Central memory CD4-positive, alpha-beta T cell (primary cell): ENCODE results near the gene LTF.
"Not testable (repeated sequence)": the region's sequence is repeated elsewhere in the genome, so short reads cannot be mapped to it uniquely, and the experiment has no call there.

Experiments used
- DNase-seq: peaks from one replicate; pipeline ENCODE4 v3.0.0; 2022

LTF gene

GRCh38 chr3:46435081-46435726 lies 29.5 kb downstream of the LTF start:
- no peak for DNase-seq

DNA sequence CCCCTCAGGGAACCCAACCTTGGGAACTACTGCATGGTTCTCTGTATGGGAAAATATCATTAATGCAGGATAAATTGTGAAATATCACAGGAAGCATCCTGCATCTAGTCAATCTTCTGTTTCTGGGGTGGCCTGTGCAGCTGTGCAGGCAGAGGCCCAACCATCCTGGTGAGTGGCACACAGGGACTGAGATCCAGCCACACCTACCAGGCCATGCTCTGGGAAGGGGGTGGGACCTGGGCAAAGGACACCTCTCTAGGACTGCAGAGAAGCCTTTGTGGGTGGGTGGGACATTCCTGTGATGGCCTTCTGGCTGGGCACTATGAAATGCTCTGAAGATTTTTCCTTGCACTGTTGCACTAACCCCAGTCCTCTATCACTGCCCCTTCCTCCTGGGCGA lies 30.9 kb downstream of the LTF start:
- no peak for DNase-seq

DNA sequence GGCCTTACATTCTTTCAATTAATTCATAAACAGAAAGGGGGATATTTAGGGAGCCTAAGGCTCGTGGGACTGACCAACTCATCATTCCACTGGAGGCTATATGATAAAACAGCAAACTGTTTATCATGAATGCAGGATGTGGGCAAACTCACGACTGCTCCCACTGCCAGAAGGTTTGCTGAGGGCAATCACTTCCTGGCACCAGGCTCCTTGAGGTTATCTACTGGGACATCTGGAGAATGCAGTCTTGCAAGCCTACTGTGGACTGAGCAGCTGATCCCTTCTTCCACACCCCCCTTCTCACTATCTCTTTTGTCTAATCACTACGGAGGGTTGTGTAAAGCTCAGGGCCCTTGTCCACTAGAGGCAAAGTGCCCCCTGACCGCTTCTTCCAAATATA lies 31.6 kb downstream of the LTF start:
- DNase-seq, result not testable (repeated sequence)

GRCh38 chr3:46431905-46432304 lies 32.8 kb downstream of the LTF start:
- not testable (repeated sequence) for DNase-seq

DNA sequence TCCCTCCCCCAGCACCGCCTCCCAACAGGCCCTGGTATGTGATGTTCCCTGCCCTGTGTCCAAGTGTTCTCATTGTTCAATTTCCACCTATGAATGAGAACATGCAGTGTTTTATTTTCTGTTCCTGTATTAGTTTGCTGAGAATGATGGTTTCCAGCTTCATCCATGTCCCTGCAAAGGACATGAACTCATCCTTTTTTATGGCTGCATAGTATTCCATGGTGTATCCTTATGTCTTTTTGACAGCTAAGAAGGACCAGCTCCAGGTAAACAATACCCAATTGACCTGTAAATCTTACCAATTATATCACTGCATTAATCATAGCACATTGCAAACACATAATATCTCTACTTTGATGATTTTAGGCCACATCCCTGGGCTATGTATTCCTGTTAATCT lies 33.8 kb downstream of the LTF start:
- DNase-seq, result not testable (repeated sequence)

DNA sequence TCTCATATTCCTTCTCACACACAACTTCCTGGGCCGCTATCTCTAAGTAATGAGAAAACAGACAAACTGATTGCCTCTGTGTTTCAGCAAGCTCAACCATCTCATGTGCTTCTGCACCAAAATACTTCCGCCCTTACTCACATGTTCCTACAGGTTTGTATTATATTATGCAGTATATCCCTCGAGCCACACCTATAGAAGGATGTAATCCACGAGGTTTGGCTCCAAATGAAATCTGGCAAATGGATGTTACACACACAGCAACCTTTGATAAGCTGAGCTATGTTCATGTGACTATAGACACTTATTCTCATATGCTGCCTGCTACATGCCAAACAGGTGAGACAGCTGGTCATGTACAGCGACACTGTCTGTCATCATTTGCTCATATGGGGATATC lies 35.0 kb downstream of the LTF start:
- DNase-seq, result no peak

DNA sequence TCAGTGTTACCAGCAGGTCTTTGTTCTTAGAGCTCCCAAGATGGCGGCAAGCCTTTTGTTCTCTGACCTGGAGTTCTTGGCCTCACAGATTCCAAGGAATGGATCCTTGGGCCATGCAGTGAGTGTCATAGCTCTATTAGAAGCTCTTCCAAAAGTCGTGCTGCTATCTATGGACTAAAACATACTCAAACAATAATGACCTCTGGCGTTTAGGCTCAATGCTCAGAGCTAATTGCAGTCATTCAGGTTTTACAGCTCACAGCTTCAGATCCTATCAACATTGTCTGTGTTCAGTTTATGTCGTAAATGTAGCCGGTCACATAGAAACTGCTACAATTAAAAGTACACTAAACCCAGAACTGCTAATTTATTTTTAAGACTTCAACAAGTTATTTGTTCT lies 35.5 kb downstream of the LTF start:
- DNase-seq, result no peak

DNA sequence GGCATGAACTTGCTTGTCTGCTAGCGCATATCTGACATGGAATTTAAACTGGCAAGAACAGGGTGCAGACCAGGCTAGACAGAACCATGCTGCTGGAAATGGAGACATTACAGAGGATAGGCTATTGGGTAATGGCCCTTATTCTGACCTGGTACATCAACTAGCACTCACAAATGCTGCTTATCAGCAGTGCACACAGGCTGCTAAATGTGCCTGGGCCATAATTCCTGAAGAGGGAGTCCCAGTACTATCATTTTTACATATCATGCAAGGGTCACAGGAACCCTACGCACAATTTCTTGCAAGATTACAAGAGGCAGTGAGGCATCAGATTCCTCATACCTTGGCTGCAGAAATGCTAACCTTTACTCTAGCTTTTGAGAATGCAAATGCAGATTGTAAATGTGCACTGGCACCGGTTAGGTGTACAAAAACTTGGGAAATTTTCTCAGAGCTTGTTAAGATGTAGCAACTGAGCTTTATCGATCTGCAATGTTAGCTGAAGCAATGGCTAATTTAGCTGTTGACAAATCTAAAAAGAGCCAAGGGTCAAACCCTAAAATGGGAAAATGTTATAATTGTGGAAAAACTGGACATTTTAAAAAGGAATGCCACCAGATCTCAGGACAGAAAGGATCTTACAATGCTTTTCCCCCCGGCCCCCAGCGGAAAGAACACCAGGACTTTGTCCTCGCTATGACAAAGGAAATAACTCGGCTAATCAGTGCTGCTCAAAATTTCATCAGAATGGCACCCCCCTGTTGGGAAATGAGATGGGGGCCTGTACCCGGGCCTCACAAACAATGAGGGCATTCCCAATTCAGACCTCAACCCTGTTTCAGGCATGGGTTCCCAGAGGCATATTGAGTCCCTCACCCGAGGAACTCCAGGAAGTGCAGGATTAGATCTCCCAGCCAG lies 36.5 kb downstream of the LTF start:
- DNase-seq, result no peak

GRCh38 chr3:46427404-46427803 lies 37.3 kb downstream of the LTF start:
- not testable (repeated sequence) for DNase-seq

- not testable (repeated sequence) for DNase-seq
Measured at GRCh38 chr3:46426476-46426875, 38.2 kb downstream of the LTF start.

DNA sequence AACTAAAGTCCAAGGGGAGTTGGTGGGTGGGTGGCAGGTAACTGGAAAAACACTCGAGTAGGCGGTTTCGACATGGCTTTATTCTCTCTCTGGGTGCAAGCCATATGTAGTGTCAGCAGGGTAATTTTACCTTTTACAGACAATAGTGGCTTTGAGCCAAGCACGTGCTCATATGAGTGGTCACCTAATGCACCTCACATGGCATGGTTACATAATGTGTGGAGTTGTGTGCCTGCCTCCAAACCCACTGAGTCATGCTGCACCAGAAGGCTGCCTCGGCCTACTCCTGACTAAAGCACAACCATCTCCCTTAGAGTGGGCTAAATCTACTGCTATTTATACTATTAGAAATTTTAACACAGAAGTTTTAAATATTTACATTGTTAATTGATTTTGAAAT lies 41.1 kb downstream of the LTF start:
- no peak for DNase-seq

- no peak for DNase-seq
Measured at GRCh38 chr3:46422617-46423016, 42.1 kb downstream of the LTF start.

DNA sequence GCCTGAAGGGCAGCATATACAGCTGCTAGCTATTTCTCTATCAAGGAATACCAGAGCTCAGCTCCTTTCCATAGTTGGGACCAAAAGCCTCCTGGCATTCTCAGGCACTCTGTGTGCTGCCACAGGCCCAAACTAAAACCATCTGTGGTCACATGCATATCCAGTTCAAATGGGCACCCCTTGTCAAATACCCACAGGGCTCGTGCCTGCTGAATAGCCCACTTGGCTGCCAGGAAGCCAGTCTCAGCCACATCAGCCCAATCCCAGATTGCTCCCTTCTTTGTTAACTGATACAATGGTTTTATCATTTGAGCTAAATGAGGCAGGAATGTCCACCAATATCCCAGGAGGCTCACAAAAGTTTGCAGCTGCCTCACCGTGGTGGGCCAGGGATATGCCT lies 43.8 kb downstream of the LTF start:
- DNase-seq, result no peak

DNA sequence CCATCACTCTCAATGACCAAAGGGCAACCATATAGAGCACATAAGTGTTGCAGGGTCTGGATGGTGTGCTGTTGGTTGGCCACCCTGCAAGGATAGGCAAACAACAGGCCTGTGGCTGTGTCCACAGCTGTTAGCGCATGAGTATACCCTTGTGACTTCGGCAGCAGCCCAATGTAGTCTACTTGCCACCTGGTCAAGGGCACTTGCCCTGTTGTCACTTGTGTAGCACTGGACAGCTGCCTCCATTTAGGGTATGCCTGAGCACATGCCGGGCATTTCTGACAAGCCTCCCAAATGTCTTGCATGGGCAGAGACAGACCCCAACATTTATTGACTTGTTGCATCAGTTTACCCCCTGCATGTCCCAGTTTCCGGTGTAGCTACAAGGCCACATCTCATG lies 44.9 kb downstream of the LTF start:
- DNase-seq, result no peak

DNA sequence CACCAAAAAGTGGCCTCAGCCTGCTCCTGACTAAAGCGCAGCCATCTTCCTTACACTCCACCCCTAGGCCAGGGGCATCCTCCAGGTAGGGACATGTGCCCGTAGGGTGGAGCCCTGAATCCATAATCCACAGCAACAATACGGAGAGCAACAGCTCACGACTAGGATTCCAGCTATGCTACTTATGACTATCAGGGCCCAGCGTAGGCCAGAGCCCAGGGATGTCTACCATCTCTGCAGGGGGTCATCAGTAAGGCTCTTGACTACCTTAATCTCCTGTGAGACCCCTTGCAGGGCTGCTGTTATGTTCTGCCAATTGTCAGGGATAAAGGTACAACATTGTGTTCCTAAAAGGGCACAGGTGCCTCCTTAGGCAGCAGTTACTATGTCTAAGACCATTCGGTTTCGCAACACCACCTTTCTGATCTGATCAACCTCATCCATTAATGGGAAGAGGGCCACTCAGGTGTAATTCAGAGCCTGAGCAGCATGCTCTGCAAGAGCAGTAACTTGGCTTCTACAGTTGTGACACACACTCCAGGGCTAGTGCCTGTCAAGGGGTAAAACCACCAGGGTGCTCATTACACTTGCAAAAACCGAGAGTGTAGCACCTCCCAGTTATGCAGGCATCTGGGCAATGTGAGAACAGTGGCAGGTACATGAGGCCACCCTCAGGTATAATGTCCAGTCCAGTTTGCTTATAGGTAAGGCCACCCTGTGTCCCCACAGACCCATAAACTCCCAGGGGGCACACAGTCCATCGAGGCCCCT lies 46.7 kb downstream of the LTF start:
- DNase-seq, result no peak

DNA sequence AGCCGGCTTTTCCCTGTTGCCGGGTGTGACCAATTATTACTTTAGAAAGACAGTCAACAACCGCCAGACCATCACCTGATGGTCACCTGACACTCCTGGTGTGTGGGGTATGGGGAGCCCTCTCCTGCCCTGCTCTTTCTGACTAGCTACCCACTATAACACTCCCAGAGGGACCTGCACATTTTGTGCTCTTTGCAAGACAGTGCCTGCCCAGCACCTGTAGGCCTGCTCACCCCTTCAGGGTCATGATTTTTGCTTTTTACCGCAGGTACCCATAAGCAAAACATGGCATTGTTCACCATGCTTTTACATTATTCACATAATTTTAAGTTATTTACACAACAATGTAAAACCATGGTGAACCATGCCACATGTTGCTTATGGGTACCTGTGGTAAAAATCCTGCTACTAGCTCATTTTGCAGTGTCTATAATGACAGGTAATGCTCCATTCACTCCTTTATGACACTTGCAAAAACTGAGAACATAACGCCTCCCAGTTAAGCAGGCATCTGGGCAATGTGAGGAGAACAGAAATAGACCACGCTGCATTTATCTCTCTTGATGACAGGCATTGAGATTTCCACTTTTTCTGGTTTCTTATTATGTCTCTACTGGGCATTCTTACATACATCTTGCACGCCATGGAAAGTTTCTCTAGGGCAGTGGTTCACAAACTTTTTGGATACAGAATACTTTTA lies 47.7 kb downstream of the LTF start:
- DNase-seq, result no peak

DNA sequence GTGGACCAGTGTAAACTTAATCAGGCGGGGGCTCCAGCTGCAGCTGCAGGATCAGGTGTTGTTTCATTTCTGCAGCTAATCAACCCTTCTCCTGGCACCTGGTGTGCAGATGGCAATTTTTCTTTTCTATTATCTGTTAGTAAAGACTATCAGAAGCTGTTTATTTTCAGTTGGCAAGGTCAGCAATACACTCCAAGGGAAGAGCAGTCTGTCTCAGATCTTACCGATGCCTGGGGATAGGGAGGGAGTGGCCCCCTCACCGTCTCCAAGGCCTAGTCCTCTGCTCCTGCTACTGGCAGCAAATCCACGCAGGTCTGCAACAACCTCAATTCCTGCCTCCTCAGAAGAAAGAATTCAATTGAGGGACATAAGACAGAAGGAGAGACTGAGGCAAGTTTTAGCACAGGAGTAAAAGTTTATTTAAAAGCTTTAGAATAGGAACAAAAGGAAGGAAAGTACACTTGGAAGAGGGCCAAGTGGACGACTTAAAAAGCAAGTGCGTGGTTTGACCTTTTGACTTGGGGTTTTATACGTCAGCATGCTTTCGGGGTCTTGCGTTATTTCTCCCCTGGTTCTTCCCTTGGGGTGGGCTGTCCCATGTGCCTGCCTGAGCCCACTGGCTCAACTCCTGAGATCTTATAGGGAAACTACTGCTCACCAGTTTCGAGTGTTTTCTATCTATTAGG lies 48.4 kb downstream of the LTF start:
- no peak for DNase-seq

DNA sequence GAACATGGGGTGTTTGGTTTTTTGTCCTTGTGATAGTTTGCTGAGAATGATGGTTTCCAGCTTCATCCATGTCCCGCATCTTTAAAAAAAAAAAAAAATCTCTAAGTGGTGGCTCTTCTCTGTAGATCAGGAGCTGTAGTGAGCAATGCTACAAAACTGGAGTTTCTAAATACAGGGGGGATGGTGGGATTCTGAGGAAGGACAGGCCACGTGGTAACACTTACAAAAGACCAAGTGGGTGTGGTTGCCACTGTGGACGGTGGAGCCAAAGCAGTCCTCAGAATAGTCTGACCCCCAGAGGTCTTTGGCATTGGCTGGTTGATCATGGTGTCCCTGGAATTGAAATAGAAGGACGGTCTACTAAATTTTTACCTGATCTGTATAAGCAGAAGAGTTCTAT lies 50.0 kb downstream of the LTF start:
- no peak for DNase-seq

DNA sequence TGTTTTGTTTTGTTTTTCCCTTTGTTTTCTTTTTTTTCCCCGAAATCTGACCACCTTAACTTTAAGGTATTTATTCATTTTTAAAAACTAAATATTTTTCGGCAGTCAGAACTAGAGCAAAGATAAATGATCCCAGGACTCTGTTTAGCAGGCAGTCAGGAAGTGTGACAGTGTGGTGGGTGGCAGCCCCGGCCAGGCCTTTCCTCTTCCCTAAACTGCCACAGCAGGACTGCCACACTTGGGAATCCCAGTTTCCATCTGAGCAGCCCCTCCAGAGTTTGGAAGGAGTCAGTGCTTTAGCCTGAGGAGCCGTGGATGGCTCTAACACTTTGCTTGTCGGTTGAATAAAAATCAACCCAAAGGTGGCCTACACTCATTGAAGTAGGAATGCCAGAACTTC lies 50.8 kb downstream of the LTF start:
- no peak for DNase-seq

DNA sequence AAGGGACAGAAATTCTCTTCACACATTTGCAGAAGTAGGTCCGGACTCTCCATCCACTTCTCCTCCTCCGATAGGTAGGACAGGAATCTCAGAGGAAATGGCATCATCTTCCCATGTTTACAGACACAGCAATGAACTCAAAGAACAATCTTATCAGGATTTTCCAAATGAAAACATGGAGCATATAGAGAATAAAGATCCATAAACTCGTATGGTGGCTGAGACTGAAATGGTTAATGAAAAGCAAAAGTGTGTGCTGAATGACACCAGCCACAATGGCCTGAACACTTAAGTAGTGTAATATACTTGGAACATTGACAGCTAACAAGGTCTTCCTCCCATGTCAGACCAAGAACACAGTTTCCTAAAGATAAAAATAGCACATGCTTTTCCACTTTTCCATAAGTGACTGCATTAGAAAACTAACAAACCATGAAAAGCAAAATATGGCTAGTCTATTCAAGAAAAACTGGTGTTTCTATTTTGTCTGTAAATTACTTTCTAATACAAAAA lies 51.9 kb downstream of the LTF start:
- DNase-seq, result no peak

- DNase-seq, result no peak
Measured at GRCh38 chr3:46411271-46411670, 53.4 kb downstream of the LTF start.

DNA sequence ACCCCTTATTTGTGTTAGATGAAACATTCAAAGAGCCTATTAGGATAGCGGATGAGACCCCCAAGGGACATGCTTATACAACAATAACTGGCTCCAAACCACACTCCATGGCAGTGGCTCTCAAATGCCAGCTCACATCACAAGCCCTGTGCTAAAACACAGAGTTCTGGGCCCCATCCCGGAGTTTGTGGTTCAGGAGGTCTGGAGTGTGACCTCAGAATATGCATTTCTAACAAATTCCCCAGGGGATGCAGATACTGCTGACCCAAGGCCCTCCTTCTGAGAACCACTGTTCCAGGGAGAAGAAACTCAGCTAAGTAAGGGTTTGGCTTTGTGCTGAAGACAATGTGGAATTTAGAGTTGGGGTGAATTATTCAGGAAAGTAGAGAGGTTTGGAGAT lies 54.0 kb downstream of the LTF start:
- no peak for DNase-seq
